ENCODE results near the gene ISG15.
"Not testable (repeated sequence)": the region's sequence is repeated elsewhere in the genome, so short reads cannot be mapped to it uniquely, and the experiment has no call there.

Gene ISG15

DNA sequence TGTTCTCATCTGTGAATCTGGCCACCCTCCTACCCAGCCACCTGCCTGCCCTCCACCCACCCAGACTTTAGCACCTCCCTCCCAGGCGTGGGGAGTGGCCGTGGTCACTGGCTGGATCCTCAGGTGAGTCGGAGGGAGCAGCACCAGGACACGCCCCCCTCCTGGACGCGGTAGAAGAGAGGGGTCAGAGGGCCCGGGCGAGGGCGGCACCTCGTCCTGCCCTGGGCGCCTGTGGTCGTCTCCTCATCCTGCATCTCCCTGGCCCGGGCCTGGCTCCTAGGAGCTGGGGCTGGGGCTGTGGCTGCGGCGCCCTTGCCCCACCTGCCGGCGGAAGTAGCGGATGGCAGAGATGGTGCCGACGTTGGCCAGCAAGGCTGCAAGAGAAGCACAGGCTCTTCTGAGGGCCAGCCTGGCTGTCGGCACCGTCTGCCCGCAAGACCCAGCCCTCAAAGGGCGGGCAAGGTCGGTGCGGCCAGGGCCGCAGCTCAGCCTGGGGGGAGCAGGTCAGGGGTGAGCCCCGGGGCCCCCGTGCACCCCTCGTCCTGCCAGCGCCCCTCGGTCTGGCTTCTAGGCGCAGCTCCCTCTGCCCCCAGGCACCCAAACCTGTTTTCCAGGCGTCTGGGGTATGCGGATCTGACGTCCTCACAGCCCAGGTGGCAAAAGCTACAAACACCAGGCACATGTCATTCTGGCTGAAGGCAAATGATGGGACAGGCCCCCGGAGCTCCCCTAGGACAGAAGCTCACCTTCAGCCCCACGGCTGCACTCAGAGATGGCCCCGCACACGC lies 37.2 kb upstream of the ISG15 start:
- peak; percentile 28 for DNase-seq

GRCh38 chr1:976791-977190 lies 36.5 kb upstream of the ISG15 start:
- DNase-seq = not testable (repeated sequence)

DNA sequence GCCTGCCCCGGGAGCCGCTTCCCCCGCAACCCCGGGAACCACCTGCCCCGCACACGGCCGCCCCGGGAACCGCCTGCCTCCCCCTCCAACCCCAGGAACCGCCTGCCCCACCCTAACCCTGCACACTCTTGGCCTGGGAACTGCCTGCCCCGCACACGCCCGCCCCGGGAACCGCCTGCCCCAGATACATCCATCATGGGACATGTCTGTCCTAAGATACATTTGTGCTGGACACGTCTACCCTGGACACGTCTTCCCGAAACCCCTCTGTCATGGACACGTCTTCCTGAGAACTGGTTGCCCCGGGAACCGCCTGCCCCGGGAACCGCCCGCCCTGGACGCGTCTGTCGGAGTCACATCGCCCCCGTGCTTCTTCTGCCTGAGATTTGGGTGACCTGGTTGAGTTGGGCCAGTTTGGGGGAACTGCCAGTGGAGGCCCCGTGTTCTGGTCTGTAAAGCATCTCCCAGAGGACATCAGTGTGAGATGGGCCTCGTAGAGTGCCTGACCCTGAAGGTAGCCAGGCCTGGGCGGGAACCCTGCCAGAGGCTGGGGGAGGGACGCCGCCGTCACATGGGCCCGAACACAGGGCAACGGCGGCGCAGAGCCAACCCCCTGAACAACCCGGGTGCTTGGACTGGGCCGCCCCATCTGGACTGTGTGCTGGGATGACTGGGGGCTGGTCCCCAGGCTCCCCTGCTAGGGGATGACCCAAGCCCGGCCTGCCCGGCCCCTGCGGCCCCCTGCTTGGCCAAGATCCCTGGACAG lies 35.0 kb upstream of the ISG15 start:
- DNase-seq = no peak

- no peak for DNase-seq
Observed at GRCh38 chr1:978835-979743, 34.2 kb upstream of the ISG15 start.

DNA sequence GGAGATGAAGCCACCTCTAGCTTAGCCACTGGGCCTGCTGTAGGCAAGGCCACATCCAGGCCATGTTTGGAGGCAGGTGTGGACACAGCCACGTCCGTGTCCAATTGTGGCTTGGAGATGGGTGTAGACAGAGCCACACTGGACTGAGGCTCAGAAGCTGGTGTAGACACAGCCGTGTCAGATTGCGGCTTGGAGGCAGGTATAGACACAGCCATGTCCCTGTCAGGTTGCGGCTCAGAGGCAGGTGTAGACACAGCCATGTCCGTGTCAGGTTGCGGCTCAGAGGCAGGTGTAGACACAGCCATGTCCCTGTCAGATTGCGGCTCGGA lies 33.6 kb upstream of the ISG15 start:
- DNase-seq = no peak

DNA sequence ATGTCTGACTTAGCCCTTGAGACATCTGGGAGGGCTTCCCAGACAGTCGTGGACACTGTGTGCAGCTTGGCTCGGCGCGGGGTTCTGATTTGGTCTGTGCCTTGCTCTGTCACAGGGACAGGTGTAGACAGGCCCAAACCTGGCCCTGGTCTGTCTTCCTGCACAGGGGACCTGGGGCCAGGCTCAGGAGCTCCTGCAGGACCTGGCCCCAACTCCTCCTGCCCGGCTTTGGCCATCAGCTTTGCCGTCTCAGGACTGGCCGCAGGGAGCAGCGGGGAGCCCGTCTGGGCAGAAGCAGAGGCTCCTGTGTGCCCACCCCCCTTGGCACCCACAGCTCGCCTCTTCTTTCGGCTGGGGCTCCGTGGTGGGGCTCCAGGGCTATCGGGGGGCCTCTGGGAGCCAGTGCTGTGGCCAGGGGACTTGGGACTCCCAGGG lies 33.1 kb upstream of the ISG15 start:
- no peak for DNase-seq

- DNase-seq = no peak
Observed at GRCh38 chr1:980602-981395, 32.5 kb upstream of the ISG15 start.

- DNase-seq = no peak
Observed at GRCh38 chr1:981491-981954, 31.8 kb upstream of the ISG15 start.

- DNase-seq = no peak
Observed at GRCh38 chr1:981955-982558, 31.2 kb upstream of the ISG15 start, which contains the start of gene PERM1. TSS of gene PERM1 (minus strand) at chr1:982093. CDS start at chr1:981029, 1,064 bp downstream.

DNA sequence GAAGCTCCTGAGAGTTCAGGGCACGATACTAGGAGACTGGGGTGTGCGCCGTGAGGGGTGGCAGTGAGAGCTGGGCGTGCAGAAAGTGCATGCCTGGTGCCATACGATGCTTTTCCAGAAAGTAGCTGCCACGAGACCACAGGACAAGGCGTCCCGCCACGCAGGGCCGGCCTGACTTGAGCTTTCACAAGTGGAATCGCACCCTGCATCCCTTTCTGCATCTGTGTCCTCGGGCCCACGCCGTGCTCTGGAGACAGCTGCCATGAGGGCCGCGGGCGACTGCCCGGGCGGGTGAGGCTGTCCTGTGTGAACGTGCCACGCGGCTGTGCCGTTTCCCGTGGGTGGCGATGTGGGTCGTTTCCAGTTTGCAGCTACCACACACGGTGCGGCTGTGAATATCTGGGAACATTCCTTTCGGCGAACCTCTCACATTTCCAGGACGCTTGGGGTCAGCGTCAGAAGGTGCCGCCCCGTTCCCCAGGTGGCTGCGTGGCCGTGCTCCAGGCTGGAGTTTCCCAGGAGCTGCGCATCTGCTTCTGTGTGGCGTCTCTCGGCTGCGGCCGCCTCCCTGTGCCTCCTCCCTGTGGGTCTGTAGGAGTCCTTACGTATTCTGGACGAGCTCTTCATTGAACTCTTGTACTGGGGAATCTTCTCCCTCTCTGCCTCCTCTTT lies 30.4 kb upstream of the ISG15 start:
- DNase-seq = no peak

DNA sequence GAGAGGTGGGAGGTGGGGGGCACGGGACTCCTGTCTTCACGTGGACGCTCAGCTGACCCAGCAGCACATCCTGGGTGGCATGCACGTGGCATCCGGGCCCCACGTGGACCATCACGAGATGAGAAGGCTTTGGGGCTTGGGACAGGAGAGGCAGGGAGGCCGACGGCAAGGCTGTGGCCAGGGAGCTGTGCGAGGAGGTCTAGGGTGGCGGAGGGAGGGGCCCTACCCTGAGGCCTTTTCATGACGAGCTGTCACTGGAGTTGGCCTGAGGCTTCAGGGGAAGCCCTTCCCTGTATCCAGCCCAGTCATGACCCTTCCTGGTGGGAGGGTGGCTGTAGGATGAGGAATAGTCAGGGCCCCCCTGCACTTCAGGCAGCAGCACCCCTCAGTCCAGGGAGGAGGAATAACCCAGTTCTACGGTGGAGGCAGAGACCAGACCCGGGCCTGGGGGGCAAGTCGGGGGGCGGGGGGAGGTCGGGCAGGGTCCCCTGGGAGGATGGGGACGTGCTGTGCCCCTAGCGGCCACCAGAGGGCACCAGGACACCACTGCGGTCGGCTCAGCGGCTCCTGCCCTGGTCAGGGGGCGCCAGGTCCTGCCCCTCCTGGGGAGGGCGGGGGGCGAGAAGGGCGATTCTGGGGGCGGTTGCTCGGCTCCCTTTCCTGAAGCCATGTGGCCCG lies 29.4 kb upstream of the ISG15 start:
- DNase-seq = peak; percentile 3

GRCh38 chr1:984476-984814 lies 28.9 kb upstream of the ISG15 start:
- DNase-seq = no peak

DNA sequence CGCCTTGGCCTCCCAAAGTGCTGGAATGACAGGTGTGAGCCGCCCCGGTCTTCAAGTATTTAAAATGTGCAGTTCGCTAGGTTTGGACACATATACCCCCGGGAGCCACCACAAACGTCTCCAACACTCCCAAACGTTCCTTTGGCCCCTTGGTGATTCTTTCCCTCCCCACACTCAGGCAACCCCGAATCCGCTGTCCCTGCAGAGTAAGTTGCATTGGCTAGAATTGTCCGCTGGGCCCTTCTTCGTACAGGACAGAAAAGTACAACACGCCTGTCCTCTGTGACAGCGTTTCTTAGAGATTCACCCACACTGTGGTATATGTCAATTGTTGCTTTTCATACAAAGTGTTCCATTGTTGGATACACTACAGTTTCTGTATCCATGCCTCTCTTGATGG lies 28.2 kb upstream of the ISG15 start:
- no peak for DNase-seq

DNA sequence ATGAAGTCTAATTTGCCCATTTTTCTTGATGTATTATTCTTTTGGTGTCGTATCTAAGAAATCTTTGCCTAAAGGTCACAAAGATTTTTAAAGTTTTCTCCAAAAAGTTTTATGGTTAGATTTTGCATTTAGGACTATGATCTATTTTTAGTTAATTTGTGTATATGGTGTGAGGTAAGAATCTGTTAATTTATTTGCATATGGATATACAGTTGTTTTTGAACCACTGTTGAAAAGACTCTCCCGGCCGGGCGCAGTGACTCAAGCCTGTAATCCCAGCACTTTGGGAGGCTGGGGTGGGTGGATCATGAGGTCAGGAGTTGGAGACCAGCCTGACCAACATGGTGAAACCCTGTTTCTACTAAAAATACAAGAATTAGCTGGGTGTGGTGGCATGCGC lies 25.2 kb upstream of the ISG15 start:
- not testable (repeated sequence) for DNase-seq

- not testable (repeated sequence) for DNase-seq
Observed at GRCh38 chr1:991275-991674, 22.0 kb upstream of the ISG15 start.

DNA sequence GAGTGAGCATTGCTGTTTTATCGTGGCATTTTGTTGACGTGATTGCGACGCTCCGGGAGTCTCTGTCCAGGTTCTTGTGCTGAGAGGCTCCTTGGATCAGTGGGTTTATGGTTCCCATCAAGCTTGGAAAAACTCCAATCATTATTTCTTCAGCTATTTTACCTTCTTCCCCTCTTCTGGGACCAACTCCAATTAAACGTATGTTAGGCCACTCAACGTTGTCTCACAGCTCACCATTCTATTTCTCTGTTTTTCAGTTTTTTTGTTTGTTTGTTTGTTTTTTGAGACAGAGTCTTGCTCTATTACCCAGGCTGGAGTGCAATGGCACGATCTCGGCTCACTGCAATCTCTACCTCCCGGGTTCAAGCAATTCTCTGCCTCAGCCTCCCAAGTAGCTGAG lies 21.4 kb upstream of the ISG15 start:
- no peak for DNase-seq

GRCh38 chr1:992362-992761 lies 20.9 kb upstream of the ISG15 start:
- no peak for DNase-seq

GRCh38 chr1:993379-993995 lies 19.8 kb upstream of the ISG15 start:
- no peak for DNase-seq

- not testable (repeated sequence) for DNase-seq
Observed at GRCh38 chr1:994546-994945, 18.8 kb upstream of the ISG15 start.
